C4-2B (cell line): ENCODE data around the gene SP4.

Experiments used
- ZFX ChIP-seq: fragments of 450-650 bp; IDR thresholded peaks from 2 replicates; pipeline ENCODE4 v1.6.1; 2017
- TF ChIP-seq, protein P1 (sequence below): fragments of 450-650 bp; conservative IDR thresholded peaks from 2 replicates; pipeline ENCODE4 v1.5.1; 2017; ENCODE audit warnings: mild to moderate bottlenecking

DNA sequence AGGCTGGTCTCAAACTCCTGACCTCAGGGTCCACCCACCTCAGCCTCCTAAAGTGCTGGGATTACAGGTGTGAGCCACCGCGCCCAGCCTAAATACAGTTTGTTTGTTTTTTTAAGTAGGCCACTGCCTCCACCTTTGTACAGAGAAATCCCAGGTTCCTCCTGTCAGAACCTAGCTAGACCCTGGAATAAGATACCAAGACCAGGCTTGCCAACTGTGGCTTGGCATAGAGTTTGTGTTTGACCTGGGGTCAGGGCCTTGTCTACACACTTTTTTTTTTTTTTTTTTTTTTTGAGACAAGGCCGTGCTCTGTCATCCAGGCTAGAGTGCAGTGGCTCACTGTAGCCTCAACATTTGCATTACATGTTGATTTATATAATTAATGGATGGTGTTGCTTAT is 80.7 kb downstream of the SP4 start:
- TF ChIP-seq, protein P1, sequence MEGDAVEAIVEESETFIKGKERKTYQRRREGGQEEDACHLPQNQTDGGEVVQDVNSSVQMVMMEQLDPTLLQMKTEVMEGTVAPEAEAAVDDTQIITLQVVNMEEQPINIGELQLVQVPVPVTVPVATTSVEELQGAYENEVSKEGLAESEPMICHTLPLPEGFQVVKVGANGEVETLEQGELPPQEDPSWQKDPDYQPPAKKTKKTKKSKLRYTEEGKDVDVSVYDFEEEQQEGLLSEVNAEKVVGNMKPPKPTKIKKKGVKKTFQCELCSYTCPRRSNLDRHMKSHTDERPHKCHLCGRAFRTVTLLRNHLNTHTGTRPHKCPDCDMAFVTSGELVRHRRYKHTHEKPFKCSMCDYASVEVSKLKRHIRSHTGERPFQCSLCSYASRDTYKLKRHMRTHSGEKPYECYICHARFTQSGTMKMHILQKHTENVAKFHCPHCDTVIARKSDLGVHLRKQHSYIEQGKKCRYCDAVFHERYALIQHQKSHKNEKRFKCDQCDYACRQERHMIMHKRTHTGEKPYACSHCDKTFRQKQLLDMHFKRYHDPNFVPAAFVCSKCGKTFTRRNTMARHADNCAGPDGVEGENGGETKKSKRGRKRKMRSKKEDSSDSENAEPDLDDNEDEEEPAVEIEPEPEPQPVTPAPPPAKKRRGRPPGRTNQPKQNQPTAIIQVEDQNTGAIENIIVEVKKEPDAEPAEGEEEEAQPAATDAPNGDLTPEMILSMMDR: no peak
- TF ChIP-seq ZFX: no peak
